Fibroblast of pulmonary artery (primary cell): Measurements from ENCODE around the gene STK24.

Source experiments
- DNase-seq: peaks from one replicate; pipeline ENCODE4 v3.0.0-alpha.2; 2010; ENCODE audit warnings: low read depth
- H3K4me3 ChIP-seq: replicated peaks from 2 replicates; pipeline ENCODE4 v1.5.1; 2011; ENCODE audit warnings: low read depth, mild to moderate bottlenecking, control low read depth, low read length, moderate library complexity
- CTCF ChIP-seq: IDR thresholded peaks from 2 replicates; pipeline ENCODE4 v1.5.1; 2011; ENCODE audit warnings: mild to moderate bottlenecking, control low read depth, low read length, inconsistent platforms; ENCODE audit errors: missing control alignments

STK24 gene

DNA sequence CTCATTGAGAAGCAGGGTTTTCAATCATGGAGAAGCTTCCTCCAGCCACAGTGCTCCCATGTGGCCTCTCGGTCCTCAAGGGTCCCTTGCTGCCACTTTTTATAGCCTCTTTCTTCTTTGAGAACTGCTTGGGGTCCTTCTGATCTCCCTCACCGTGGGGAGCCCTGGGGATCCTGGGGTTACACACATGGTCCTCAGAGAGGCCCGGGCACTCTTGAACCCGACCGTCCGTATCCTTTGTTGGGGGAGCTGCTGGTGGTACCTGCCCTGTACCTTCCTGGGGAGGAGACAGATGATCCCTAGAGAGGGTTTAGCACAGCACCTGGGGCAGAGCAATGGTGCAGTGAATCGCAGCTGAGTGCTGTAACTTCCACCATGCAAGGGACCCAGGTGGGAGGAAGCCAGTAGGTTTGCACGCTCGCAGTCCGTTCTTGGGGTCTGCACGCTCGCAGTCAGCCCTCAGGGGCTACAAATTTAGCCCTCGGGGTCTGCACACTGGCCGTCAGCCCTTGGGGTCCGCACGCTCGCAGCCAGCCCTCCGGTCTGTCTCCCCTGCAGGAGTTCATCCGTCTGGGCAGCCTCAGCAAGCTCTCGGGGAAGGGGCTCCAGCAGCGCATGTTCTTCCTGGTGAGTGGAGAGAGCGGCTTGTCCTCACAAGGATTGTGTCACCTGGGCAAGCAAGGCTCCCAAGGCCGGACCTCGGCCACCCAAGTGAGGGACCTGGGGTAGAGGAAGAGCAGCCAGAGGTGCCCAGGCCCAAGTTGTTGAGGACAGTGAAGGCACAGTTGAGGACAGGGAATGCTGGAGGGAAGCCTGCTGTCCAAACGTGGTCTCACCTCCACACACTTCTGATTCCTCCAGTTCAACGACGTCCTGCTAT lies 138.4 kb downstream of the STK24 start:
- DNase-seq, result no peak
- no peak overlapping the region for H3K4me3 ChIP-seq
- no peak for TF ChIP-seq CTCF

GRCh38 chr13:98436233-98436910 lies 140.5 kb downstream of the STK24 start:
- no peak for DNase-seq
- no peak for TF ChIP-seq CTCF
- no peak overlapping the region for H3K4me3 ChIP-seq

- no peak for DNase-seq
- no peak for TF ChIP-seq CTCF
Measured at GRCh38 chr13:98435376-98435775, 141.5 kb downstream of the STK24 start.

DNA sequence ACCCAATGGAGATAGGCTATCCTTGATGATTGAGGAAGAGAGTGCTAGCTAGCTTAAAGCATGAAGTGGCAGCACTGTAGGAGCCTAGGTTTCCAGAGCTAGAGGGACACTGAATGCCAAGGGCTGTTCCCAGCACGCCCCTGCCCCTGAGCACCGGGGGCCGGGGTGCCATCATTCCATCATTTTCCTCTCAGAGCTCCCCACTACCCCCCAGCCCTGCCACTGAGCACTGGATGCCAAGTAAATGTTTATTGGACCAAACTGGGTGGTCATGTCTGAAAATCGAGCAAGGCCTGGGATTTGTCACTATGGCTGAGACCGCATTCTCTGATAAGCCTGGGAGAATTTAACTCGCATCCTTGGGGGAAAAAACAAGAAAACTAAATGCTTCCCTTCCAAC lies 142.8 kb downstream of the STK24 start:
- DNase-seq, result no peak
- TF ChIP-seq CTCF, result no peak
- H3K4me3 ChIP-seq, result no peak overlapping the region

More at GRCh38 chr13:98435376-98435775, 141.5 kb downstream of the STK24 start:
- H3K4me3 ChIP-seq, result no peak overlapping the region

DNA sequence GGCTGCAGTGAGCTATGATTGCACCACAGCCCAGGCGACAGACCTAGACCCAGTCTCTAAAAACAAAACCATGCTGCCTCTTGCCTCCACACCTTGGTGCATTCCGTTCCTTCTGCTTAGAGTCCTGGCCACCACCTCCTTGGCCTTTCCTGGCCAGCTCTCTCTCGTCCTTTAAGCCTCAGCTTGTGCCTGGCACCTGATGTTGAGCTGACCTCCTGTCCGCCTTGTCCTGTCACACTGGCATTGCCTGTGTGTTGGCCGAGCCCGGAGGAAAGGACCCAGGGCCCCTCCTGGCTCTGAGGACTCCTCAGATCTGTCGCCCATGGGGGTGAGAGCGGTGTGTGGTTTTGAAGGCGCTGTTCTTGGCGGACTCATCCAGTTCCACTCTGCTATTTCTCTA lies 143.3 kb downstream of the STK24 start:
- TF ChIP-seq CTCF, result no peak
- H3K4me3 ChIP-seq, result no peak overlapping the region
- DNase-seq, result no peak

DNA sequence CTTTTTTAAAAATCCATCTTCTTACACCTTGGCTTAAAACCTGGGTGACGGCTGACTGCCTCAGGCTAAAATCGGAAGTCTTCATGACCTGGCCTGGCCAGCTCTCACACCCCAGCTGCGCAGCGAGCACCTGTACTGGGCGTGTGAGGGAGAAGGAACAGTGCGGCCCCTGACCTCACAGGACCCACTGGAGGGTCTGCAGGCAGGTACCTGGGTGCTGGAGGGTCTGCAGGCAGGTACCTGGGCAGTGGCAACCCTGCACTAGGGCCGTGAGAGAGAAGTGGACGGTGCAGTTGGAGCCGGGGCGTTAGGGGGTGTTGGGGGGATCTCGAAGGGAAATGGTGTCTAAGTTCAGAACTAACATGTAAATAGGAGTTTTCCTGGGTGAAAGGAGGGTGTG lies 144.3 kb downstream of the STK24 start:
- no peak for TF ChIP-seq CTCF

More for the DNA sequence above, 144.3 kb downstream of the STK24 start:
- no peak overlapping the region for H3K4me3 ChIP-seq
- DNase-seq, result no peak
